ENCODE data around the gene SUGCT. TPM values are rescaled to one million over a fixed set of nuclear protein-coding genes. Genes with fewer than 3 reads are reported as not detected.

Gene SUGCT
- total and polyA plus RNA-seq, 9 of the 15 experiments (the other 6 are each of a cell fraction or from before 2014, with no cell fraction given): 0.58 to 2.5 (median 1.4) TPM

- no peak for TF ChIP-seq TSHZ1 (CRISPR knock-in tag; IDR thresholded peaks at IDR 0.05)
- no peak for TF ChIP-seq POLR2AphosphoS2 (IDR thresholded peaks at IDR 0.05; ENCODE audit: low read length)
- TF ChIP-seq ZMIZ1 (IDR thresholded peaks at IDR 0.05; ENCODE audit: low read depth in 2 of 2, low read length in 2 of 2): no peak
Measured at GRCh38 chr7:40611095-40611871, 476.5 kb downstream of the SUGCT start (continued).

Data from K562 (cell line).